PFSK-1 (cell line): ENCODE data around the gene IL37.

Experiments used
- SIN3A ChIP-seq: IDR thresholded peaks from 2 replicates; pipeline ENCODE4 v1.6.1; 2012; ENCODE audit warnings: mild to moderate bottlenecking, low read length, moderate library complexity, borderline replicate concordance; ENCODE audit not compliant: insufficient read depth
- TAF1 ChIP-seq: IDR thresholded peaks from 2 replicates; pipeline ENCODE4 v1.6.1; 2012; ENCODE audit warnings: low read length, control low read depth, borderline replicate concordance; ENCODE audit not compliant: insufficient read depth

- no peak for TF ChIP-seq SIN3A
- no peak for TF ChIP-seq TAF1
Measured at GRCh38 chr2:112879491-112880041, 31.4 kb upstream of the IL37 start.
